ENCODE measurements around the gene ETDA. TPM values are rescaled to one million over a fixed set of nuclear protein-coding genes. Genes with fewer than 3 reads are reported as not detected.

ETDA gene
- total and polyA plus RNA-seq, 2 experiments from 2014 or later: not detected

DNA sequence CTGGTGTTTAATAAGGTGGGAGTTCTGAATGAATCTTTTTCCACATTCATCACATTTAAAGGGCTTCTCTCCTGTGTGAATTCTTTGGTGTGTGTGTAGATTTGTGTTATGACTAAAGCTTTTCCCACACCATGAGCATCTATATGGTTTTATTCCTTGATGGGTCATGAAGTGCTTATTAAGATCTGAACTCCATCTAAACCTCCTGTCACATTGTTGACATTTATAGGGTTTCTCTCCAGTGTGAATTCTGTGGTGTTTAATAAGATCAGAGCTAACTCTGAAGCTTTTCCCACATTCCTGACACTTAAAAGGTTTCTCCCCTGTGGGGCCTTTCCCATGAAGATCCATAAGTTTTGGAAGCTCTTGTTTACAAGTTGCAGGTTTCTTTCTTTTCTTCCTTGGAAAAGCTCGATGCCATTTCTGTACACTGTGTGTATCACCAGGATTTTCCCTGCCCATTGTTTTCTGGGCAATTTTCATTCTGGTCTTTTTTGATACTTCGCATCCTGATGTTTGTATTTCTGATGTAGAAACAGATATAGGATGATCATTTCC is 35.5 kb downstream of the ETDA start:
- TF ChIP-seq POLR2AphosphoS5 (IDR thresholded peaks at IDR 0.05; ENCODE audit: low read depth): no peak
- no peak for TF ChIP-seq CTCF (conservative IDR thresholded peaks at IDR 0.05; ENCODE audit: low read depth in 2 of 2)
- no peak for TF ChIP-seq REST (IDR thresholded peaks at IDR 0.05; ENCODE audit: unreplicated experiment)
- no peak for TF ChIP-seq CREB1 (CRISPR knock-in tag; IDR thresholded peaks at IDR 0.05; ENCODE audit: low read depth)
- TF ChIP-seq STAT1 (IDR thresholded peaks at IDR 0.05; ENCODE audit: unreplicated experiment): no peak
- no peak for TF ChIP-seq ZNF114 (CRISPR knock-in tag; IDR thresholded peaks at IDR 0.05)
- no peak for TF ChIP-seq ZNF331 (CRISPR knock-in tag; IDR thresholded peaks at IDR 0.05; ENCODE audit: low read depth)
- no peak for TF ChIP-seq JUNB (IDR thresholded peaks at IDR 0.05; ENCODE audit: unreplicated experiment)
- TF ChIP-seq EZH2 (IDR thresholded peaks at IDR 0.05; ENCODE audit: low read depth, unreplicated experiment): no peak
- no peak for TF ChIP-seq ZNF462 (CRISPR knock-in tag; IDR thresholded peaks at IDR 0.05)
- no peak for TF ChIP-seq ETS1 (IDR thresholded peaks at IDR 0.05)
- no peak for TF ChIP-seq NANOG (IDR thresholded peaks at IDR 0.05; ENCODE audit: borderline replicate concordance)
- TF ChIP-seq EZH2phosphoT487 (IDR thresholded peaks at IDR 0.05; ENCODE audit: unreplicated experiment): no peak
- H3K27ac Mint-ChIP-seq: no peak overlapping the region
- H3K4me2 ChIP-seq: no peak overlapping the region
- H3K27ac ChIP-seq (ENCODE audit: low read depth): no peak overlapping the region
- no peaks in the 10 kb centered on the region for H3F3A ChIP-seq (replicated peaks; ENCODE audit: low read depth)
- H3K4me3 ChIP-seq: no peak overlapping the region
- no peak overlapping the region for H2AFZ ChIP-seq
- no peaks in the 10 kb centered on the region for H3K27me3 ChIP-seq (ENCODE audit: insufficient read depth)
- no peak for ATAC-seq
- no peaks in the 10 kb centered on the region for H4K20me1 ChIP-seq (replicated peaks; ENCODE audit: insufficient read depth)
- H3K36me3 Mint-ChIP-seq (ENCODE audit: low read depth): peaks cover 41% of the 10 kb centered on the region
- DNase-seq (ENCODE audit: low spot score): no peak
- H3K79me2 ChIP-seq (replicated peaks; ENCODE audit: insufficient read depth): no peaks in the 10 kb centered on the region
- no peak overlapping the region for H3K4me3 Mint-ChIP-seq
- peaks cover 45% of the 10 kb centered on the region for H3K9me3 Mint-ChIP-seq
- H3K9me2 ChIP-seq (ENCODE audit: insufficient read depth): no peaks in the 10 kb centered on the region
- no peaks in the 10 kb centered on the region for H3K4me1 ChIP-seq (ENCODE audit: insufficient read depth)
- no peaks in the 10 kb centered on the region for H3K27me3 Mint-ChIP-seq (ENCODE audit: insufficient read depth, low read depth, poor library complexity)
- 0 out of 2 replicates have a peak, but pooled peaks cover 10% of the 10 kb centered on the region for H3K36me3 ChIP-seq (ENCODE audit: insufficient read depth)
- H3K4me1 Mint-ChIP-seq: no peaks in the 10 kb centered on the region

Measured in GM23338 (cell line).